GM18858 (cell line): ENCODE data around the gene CDC42BPG.

ENCODE experiments used
- ATAC-seq: cut with Tn5 transposase; IDR thresholded peaks from one replicate; pipeline ENCODE4 v1.9.1; 2021; ENCODE audit not compliant: unreplicated experiment

The CDC42BPG gene

GRCh38 chr11:64878494-64879243, 34.2 kb upstream of the CDC42BPG start, which contains the start of gene EHD1:
TSS of gene EHD1 (minus strand) at chr11:64878621. CDS start at chr11:64878464, 157 bp downstream.
- peak; percentile 48 for ATAC-seq

- no peak for ATAC-seq
These were observed 33.7 kb upstream of the CDC42BPG start for GRCh38 chr11:64878223-64878493.

- ATAC-seq, result no peak
These were observed 33.2 kb upstream of the CDC42BPG start for GRCh38 chr11:64877390-64878222.

- ATAC-seq, result no peak
These were observed 32.4 kb upstream of the CDC42BPG start for GRCh38 chr11:64876835-64877341.

- ATAC-seq, result no peak
These were observed 31.8 kb upstream of the CDC42BPG start for GRCh38 chr11:64876229-64876750.

- ATAC-seq, result no peak
These were observed 31.1 kb upstream of the CDC42BPG start for GRCh38 chr11:64875369-64876228.

GRCh38 chr11:64874308-64875240, 30.1 kb upstream of the CDC42BPG start:
- ATAC-seq, result no peak

GRCh38 chr11:64872790-64873488, 28.5 kb upstream of the CDC42BPG start:
- ATAC-seq, result no peak

GRCh38 chr11:64871492-64871891, 27.0 kb upstream of the CDC42BPG start:
- ATAC-seq, result no peak

GRCh38 chr11:64870893-64871466, 26.5 kb upstream of the CDC42BPG start:
- ATAC-seq, result no peak

GRCh38 chr11:64870176-64870892, 25.9 kb upstream of the CDC42BPG start:
- no peak for ATAC-seq

GRCh38 chr11:64869571-64870175, 25.2 kb upstream of the CDC42BPG start:
- no peak for ATAC-seq

- ATAC-seq, result no peak
These were observed 24.6 kb upstream of the CDC42BPG start for GRCh38 chr11:64868904-64869570.

GRCh38 chr11:64867748-64868462, 23.5 kb upstream of the CDC42BPG start:
- ATAC-seq, result no peak

GRCh38 chr11:64866173-64866491, 21.7 kb upstream of the CDC42BPG start:
- ATAC-seq, result no peak

GRCh38 chr11:64865286-64866172, 21.1 kb upstream of the CDC42BPG start:
- no peak for ATAC-seq
